Effector CD4-positive, alpha-beta T cell (primary cell): Measurements from ENCODE around the gene NMNAT3.
"Not testable (repeated sequence)": the region's sequence is repeated elsewhere in the genome, so short reads cannot be mapped to it uniquely, and the experiment has no call there.

ENCODE experiments used
- DNase-seq: peaks from one replicate; pipeline ENCODE4 v3.0.0-alpha.2; 2020

The NMNAT3 gene

DNA sequence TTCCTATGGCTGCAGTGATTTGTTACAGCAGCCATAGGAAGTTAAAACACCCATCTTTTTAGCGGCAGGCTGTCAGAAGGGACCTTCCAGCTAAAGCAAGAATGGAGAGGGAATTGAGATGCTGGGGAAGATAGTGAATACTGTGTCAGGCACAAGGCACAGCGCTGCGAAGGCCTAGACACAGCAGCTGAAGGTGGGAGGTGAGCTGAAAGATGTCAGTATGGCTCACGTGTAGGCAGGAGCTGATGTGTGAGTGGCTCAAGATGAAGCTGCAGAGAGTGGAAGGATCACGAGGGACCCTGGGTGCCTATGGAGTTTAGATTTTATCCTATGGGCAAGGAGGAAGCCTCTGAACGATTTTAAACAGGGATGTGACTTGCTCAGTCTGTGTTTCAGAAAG is 44.3 kb downstream of the NMNAT3 start:
- no peak for DNase-seq

DNA sequence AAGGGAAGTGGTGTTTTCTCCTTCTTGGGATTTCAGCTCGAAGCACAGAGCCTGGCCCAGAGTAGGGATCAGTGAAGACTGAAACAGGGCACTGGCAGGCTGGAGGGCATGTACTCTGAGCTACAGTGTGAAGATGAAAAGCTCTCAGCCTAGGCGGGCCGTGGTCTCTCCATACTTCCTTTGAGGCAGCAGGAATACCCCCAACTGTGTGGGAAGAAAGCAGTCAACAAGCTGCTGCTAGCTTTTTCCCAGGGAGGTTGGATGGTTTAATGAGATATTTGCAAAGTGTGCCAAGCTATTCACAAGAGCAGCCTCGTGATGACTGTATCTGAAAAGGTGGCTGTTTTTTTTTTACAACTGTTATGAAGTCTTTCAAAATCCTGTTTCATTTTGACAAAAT is 47.2 kb downstream of the NMNAT3 start:
- no peak for DNase-seq

DNA sequence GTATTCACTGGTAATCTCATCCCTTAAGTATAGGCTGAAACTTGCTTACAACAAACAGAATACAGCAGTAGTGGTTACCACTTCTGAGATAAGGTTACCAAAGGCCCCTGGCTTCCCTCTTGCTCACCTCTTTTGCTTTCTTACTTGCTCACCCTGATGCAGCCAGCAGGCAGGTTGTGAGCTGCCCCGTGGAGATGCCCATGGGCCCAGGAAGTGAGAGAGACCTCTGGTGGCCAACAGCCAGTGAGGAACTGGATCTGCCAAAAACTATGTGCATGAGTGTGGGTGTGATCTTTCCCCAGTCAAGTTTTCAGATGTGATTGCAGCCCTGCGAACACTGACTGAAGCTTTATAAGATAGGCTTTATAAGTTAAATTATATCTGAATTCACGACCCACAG is 48.7 kb downstream of the NMNAT3 start:
- no peak for DNase-seq

DNA sequence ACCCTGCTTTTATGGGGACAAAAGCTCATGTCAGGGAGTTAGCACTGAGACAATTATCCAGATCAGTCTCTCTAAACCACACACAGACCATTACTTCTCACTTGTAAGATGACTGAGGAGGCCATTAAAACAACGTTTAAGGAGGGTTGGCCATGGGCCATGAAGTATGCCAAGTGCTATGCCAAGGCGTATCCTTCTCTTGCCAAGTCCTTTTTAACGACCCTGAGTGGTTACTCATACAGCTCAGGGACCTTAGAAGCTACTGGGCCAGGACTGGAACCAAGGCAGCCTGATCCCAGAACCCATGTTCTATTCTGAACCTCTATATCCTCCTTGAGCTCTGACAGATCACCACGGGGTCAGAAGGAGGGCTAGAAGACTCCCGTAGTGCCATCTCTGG is 50.0 kb downstream of the NMNAT3 start:
- no peak for DNase-seq

DNA sequence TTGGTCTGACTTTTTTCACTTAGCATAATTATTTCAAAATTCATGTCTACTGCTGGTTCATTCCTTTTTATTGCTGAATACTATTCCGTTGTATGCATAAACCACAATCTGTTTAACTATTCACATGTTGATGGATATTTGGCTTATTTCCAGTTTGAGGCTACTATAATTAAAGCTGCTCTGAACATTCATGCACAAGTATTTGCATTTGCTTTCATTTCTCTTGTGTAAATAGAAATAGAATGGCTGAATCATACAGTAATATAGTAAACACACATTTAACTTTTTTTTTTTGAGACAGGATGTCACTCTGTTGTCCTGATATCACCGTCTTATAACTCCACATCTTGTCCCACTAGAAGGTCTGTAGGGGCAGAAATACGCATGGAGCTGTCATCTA is 57.3 kb downstream of the NMNAT3 start:
- no peak for DNase-seq

DNA sequence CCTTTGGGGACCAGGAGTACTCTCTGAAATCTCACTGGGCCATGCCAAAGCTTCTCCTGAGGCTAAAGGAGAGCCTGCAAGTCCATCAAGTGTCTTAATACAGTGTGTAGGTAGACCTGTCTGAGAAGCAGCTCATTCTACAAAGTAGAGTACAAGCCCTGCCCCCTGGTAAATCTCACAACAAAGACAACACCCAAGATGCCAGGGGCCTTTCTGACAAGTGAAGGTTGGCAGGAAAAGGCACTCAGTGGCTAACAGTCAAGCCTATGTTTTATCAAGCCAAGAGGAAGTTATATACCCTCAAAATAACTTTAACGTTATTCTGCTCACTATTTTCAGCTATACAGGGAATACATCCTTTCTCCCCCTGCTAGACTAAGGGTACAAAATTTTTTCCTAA is 58.3 kb downstream of the NMNAT3 start:
- no peak for DNase-seq

DNA sequence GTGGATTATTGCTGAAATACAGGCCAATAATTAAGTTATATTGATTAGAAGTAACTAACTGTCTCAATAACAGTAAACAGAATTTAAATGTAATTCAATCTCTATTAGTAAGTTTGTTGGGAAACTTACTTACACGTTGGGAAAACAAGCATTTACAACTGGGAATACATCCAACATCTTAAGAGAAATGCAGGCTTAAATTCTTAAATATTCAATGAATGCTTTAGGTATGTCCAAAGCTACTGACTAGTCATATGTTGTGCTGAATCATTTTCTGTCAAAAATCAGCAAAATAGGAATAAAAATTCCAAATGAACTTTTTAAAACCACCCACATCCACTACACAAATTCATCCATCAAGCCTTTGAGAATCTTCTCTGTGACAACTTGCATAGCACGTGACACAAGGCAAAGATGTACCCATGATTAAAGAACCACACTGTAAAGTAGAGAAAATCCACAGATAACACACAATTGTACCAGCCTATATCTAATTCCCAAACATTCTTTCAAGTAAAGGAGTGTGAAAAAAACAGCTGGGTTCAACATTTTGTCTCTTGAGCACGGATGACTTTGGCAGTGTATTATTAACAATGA is 60.0 kb downstream of the NMNAT3 start:
- DNase-seq, result no peak

DNA sequence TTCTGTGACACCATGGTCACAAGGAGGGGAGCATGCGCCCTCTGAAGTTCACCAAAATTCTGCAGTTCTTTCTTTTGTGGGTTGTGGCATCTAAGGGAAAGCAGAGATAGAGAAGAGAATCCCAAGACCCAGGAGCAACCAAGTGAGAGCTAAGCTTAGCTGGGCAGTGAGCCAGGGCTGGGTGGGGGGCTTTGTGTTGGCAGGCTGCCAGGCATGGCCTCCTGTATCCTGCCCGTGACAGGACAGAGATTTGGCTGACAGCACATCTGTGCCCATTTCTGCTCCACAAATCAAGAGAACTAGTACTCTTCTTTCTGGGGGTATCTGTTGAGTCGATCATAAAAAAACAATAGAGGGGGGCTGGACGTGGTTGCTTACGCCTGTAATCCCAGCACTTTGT is 66.2 kb downstream of the NMNAT3 start:
- no peak for DNase-seq

DNA sequence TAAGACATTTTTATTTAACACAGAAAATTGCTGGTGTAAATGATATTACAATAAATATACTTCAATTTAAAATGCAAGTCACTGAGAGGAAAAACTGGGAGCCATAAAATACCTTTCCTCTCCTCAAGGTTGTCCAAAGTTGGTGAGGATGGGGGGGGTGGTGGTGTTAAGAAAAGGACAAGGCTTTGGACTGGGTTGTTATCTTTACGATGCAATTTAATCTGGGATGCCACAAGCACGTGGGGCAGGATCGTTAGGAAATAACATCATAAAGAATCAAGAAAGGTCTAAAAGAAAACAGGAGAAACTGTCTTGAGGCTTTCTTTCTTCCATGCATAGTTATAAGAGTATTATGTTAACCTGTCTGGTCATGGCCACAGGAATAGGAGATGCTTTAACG is 66.9 kb downstream of the NMNAT3 start:
- DNase-seq, result no peak

DNA sequence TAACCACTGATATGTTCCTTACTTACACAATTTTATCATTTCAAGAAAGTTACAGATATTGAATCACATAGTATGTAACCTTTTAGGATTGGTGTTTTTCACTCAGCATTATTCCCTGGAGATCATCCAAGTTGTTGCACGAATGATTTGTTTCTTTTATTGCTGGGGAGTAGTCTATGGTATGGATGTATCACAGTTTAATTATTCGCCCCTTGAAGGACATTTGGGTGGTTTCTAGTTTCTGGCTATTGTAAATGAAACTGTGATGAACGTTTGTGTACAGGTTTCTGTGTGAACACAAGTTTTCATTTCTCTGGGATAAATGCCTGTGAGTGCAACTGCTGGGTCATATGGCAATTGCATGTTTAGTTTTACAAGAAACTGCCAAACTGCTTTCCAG is 68.8 kb downstream of the NMNAT3 start:
- no peak for DNase-seq

DNA sequence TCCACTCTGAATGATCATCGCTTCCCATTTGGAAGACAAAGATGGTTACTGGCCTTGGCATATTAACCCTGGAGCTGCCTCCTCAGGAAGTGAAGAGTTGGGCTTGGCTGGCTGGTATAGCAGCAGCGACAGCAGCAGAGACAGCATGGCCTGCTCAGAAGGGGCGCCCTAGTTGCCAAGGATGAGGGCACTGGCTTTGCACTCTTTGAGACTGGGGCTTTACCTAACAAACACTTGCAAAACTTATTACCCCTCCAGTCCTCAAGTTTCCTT is 69.7 kb downstream of the NMNAT3 start:
- DNase-seq, result no peak

DNA sequence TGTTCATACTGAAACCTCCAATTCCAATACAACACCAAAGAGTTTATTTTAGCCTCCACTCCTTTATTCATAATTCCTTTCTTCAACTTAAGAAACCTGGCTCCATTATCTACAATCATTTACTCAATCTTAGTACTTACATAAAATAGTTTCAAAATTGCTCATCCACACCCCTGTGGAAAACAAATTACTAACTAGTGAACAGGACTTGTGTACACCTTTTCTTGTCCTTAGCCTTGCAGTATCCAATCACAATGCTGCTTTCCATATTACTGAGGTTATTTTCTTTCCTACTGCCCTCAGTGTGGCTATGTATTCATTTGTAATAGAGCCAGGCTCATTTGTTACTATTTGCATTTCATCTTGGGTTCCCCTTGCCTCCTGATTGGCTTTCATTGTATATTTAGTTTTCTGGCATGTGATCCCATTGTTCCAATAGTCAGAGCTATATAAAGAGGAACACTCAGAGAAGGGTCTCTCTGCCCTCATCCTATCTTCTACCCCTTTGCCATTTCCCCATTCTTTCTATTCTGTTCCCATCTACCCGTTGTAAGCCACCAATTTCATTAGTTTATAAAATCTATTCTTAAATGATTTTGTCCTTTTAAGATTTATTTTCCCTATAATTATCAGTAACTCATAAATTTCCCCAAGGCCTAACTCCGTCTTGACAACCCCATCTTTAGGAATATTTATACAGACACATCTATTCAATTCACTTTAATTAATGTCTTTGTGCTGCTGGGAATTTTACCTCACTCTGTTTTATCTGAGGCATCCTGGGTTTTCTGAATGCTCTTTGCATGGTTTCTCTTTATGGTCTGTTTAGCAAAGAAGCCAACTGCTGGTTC is 70.3 kb downstream of the NMNAT3 start:
- DNase-seq, result no peak

DNA sequence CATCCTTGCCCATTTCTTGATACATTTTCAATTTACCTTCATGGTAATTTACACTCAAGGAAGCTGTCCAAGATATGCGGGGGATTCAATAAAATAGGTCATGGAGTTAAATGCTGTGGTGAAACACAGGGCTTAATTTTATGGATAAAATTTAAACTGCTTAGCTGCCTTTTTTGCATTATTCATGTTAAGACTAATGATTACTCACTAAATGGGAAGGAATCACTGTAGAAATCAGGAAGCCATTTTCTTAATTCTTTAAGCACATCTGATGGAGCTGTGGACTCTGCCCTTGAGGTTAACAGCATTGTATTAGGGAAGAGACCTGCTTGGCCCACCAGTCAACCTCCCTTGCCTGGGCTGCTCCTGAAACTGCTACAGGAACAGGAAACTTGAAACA is 75.8 kb downstream of the NMNAT3 start:
- DNase-seq, result no peak

DNA sequence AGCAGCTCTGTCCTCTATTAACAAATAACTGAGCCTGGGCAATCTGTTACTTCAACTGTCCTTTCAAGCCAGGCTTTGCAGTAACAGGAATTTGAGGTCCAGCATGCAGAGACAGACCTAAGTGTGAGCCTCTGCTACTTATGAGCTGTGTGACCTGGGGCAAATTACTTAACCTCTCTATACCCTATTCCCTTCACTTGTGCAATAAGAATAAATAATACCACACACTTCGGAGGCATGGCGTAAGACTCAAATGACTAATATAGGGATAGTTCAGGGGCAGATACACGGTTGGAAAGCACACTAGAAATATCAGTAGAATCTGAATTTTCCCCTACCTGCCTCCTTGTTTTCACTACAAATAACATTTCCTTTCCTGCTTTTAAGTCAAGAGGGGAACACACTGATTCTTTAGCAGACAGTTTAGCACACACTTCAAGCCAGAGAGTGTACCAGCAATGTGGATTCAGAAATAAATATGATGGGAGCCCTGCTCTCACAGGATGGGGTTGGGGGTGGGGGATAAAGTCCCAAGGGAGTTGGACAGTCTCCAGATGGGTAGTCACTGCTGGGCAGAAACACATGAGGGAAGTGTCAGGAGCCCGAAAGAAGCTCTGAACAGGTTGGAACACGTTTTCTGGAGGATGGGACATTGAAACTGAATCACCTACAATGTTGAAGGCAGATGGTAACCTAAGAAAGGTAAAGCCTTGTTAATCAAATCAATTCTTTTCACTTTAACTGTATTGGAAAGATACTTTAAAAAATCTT is 76.4 kb downstream of the NMNAT3 start:
- DNase-seq, result no peak

DNA sequence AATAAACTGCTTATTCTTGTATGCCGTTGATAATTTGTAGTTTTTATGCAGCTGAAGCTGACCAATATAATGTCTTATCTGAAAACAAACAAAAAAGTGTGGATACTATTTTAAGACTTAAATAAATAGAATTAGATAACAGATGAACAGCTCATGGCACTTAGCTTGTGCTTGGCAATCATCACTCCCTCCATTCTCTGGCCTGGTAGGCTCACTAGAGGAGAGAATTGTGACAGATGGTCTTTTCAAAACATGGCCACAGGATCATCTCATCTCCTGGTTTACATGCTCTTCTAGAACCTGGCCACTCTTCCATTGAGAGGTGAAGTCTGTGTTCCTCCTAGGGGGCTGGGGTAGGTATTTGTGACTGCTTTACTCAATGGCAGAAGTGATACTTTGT is 79.8 kb downstream of the NMNAT3 start:
- no peak for DNase-seq

DNA sequence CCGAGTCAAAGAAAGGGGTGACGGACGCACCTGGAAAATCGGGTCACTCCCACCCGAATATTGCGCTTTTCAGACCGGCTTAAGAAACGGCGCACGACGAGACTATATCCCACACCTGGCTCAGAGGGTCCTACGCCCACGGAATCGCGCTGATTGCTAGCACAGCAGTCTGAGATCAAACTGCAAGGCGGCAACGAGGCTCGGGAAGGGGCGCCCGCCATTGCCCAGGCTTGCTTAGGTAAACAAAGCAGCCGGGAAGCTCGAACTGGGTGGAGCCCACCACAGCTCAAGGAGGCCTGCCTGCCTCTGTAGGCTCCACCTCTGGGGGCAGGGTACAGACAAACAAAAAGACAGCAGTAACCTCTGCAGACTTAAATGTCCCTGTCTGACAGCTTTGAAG is 86.6 kb downstream of the NMNAT3 start:
- DNase-seq, result not testable (repeated sequence)

DNA sequence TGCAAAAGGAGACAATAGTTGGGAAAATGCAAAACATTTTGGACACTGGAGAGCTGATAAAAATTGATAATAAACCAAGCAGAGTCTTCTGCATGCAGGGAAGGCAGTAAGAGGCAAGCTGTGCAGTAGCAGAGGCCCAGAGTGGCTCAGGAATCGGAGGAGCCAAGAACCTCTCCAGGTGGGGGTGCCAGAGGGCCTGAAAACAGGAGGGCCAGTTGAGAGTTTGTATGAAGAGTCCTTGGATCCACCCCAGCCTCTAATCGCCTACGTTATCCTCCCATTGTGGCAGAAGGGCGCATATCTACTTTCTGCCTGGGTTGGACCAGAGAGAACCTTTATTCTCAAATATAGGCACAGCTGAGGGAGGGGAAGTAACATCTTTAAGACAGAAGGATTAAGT is 89.3 kb downstream of the NMNAT3 start:
- no peak for DNase-seq

DNA sequence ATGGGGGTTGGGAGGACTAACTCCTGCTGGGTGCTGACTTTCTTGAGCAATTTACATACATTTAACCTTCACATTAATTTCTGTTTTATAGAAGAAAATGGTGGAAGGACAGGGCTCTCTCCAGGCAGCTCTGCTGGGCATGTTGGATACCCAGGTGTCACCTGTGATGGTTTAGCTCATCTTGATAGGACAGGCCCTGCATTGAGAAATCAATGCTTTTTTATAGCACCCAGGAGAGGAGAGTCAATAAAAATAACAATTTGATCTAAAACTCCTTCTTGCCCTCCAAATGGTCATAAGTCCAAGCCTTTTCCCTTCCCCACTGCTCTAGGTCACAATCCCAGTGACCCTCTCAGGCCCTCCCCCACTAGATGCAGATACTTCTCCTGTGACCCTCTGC is 90.0 kb downstream of the NMNAT3 start:
- no peak for DNase-seq

DNA sequence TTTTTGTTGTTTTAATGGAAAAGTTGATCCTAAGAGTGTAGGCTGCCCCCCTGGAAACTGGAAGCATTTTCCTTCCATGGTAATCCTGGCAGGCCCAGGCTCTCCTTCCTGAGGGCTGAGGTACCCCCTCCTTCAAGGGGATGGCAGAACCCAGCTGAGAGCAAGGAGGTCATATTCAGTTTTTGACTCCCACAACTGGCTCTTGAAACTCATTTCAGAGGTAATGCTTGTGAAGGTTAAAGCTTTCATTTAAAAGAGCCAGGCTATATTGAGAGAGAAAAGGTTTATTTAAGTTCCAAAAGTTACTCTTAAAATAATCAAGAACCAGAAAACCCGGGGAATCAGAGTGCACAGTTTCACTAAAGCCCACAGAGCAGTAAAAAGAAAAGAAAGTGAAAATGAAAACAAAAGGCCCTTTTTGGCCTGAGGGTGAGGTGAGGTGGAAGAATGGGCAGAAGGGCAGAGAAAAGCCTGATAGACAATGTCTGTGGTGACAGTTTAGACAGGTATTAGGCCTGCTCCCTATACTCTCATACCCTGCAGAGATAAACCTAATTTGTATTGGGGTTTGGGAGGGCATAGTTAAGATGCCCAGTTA is 91.3 kb downstream of the NMNAT3 start:
- DNase-seq, result no peak

DNA sequence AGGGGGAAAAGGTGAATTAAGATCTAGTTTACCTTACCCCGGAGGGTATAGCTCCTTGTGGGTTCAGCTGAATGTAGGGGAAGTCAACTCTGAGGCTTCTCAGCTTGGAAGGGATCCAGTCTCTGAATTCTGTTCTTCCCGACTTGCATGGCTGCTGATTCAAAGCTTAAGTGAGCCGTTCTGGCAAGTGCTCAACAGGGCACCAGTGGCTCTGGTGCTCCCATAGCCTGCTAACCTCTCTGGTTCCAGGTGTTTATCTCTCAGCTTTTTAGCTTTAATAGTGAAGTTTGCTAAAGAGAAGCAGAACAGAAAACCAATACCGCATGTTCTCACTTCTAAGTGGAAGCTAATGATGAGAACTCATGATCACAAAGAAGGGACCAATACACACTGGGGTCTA is 92.0 kb downstream of the NMNAT3 start:
- no peak for DNase-seq

DNA sequence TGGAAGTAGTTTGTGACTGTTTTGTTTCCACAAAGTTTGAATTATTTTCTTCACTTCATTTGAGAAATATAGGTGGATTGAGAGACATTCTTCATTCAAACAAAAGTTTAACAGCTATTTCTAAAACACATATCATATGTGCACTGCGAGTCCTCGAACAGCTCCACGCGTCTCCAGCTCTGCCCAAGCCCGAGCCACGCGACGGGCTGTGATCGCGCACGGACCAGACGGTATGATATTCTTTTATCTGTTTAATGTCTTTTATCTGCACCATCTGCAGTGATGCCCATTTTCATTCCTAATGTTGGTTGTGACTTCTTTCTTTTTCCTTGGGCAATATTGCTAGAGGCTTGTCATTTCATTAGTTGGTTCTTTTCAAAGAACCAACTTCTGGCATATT is 94.1 kb downstream of the NMNAT3 start:
- DNase-seq, result not testable (repeated sequence)

DNA sequence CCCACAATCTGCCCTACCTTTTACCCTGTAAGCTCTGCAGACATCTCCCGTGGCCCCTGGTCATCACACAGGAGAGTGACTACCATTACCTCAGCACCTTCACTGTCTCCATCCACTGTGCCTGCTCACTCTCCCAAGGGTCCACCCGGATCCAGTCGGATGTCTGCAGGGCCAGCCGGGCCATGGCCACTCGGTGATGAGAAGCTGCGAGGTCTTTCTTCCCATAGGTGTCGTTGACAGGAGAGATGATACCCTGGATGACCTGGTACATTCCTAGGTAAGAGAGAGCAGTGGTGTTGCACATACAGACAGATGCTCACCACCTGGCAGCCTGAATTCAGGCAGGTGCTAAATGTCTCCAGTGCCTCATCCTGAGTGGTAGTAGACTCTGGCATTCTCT is 99.0 kb downstream of the NMNAT3 start:
- no peak for DNase-seq

DNA sequence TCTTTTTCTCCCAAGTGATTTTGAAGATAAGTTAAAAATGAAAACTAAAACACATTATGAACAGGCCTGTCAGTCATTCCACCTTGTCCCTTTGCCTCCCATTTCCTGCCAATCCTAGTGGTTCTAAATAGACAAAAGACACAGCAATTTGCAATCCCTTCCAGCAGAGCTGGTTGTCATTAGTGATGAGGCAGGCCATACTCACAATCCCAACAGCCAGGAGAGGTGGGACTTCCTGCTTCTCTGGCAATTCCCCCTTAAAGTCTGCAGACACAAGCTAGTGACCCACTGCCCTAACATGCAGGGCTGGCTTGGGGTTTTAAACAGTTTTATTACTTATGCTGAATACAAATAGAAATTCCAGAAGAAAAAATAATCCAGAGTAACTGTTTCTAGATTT is 99.9 kb downstream of the NMNAT3 start:
- DNase-seq, result no peak

DNA sequence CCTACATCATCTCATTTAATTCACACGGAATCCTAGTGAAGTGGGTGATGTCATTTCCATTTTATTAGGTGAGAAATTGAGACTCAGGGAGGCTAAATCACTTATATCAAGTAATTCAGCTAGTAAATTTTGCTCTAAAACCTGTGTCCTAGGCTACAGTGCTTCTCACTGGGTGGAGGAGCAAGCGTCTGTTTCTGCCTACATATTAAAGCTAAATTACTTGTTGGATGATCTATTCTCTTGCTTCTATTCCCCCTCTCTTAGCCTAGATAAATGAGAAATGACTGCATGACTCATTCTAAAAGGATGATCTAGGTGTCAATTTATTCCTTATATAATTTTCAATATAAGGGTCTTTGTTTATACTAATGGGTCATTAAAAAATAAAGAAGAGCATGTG is 100.4 kb downstream of the NMNAT3 start:
- no peak for DNase-seq
